ENCODE measurements around the gene ADORA2B.

The ADORA2B gene

DNA sequence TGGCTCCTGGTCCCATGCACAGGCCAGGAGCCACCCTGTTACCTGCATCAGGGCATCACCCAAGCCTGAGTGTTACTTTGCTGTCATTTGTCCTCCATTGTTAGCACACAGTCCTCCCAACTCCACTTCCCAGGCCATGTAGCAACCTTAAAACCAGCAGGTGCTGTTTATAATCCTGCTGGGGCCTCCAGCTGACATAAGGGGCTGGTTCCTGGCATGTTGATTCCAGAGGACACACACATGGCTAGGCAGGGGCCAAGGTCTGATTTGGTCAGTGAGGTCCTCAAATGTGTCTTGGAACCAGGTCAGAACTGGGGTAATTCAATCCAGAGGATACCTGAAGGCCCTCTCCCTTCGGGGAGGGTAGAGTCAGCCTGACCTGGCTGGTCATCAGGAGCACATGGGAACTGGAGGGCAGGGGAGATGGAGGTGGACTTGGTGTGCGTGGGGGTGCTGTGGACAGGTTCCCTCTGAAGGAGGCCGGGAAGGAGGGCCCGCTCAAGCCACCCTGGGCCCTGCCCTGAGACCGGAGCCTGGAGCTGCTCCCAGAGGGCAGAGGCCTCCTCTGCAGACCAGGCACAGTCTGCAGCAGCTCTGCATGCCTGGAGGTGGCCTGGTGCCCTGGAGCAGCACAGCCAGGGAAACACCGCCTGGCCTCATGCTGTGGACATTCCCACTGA lies 6.6 kb downstream of the ADORA2B start:
- no peaks in the 10 kb centered on the region for H3K9me3 ChIP-seq
- H3K36me3 ChIP-seq, result no peaks in the 10 kb centered on the region
- H3K4me3 ChIP-seq, result no peak overlapping the region
- no peak overlapping the region for H3K27ac ChIP-seq
- H3K4me1 ChIP-seq, result peaks cover 0 to 4% (median under 1%) of the 10 kb centered on the region in 4 donors
- DNase-seq, result no peak
- no peak for TF ChIP-seq CTCF (IDR thresholded peaks at IDR 0.05)
- H3K27me3 ChIP-seq, result peaks cover 0 to 22% of the 10 kb centered on the region in 2 donors
- intact Hi-C loops (cut with DNase I; ENCODE audit: low total_unique reads), result no loop called here

GRCh38 chr17:15952048-15952532 lies 7.2 kb downstream of the ADORA2B start:
- Histone ChIP-seq H3K9me3 (no peaks in the 10 kb centered on the region), H3K27me3 (peaks cover 0 to 18% of the 10 kb centered on the region in 2 donors), H3K4me1 (peaks cover 0 to 4% (median 0%) of the 10 kb centered on the region in 4 donors), H3K36me3 (no peaks in the 10 kb centered on the region), H3K27ac (no peak overlapping the region), H3K4me3 (no peak overlapping the region)
- intact Hi-C loops (cut with DNase I; ENCODE audit: low total_unique reads), result no loop called here
- no peak for DNase-seq
- no peak for TF ChIP-seq CTCF (IDR thresholded peaks at IDR 0.05)

GRCh38 chr17:15952916-15953790 lies 8.2 kb downstream of the ADORA2B start:
- no peak for DNase-seq
- Histone ChIP-seq H3K27ac (no peak overlapping the region), H3K4me1 (no peaks in the 10 kb centered on the region), H3K4me3 (no peak overlapping the region), H3K9me3 (no peaks in the 10 kb centered on the region), H3K36me3 (no peaks in the 10 kb centered on the region), H3K27me3 (peaks cover 0 to 8% of the 10 kb centered on the region in 2 donors)
- TF ChIP-seq CTCF (IDR thresholded peaks at IDR 0.05), result no peak
- intact Hi-C loops (cut with DNase I; ENCODE audit: low total_unique reads), result no loop called here

GRCh38 chr17:15954222-15954621 lies 9.3 kb downstream of the ADORA2B start:
- no peak for DNase-seq
- H3K4me1 ChIP-seq, result peaks cover 0 to 3% (median 0%) of the 10 kb centered on the region in 4 donors
- peaks cover 0 to 2% of the 10 kb centered on the region in 2 donors for H3K27me3 ChIP-seq
- no peak overlapping the region for H3K4me3 ChIP-seq
- H3K27ac ChIP-seq, result no peak overlapping the region
- intact Hi-C loops (cut with DNase I; ENCODE audit: low total_unique reads), result no loop called here
- H3K9me3 ChIP-seq, result no peaks in the 10 kb centered on the region
- TF ChIP-seq CTCF (IDR thresholded peaks at IDR 0.05), result no peak
- H3K36me3 ChIP-seq, result no peaks in the 10 kb centered on the region

DNA sequence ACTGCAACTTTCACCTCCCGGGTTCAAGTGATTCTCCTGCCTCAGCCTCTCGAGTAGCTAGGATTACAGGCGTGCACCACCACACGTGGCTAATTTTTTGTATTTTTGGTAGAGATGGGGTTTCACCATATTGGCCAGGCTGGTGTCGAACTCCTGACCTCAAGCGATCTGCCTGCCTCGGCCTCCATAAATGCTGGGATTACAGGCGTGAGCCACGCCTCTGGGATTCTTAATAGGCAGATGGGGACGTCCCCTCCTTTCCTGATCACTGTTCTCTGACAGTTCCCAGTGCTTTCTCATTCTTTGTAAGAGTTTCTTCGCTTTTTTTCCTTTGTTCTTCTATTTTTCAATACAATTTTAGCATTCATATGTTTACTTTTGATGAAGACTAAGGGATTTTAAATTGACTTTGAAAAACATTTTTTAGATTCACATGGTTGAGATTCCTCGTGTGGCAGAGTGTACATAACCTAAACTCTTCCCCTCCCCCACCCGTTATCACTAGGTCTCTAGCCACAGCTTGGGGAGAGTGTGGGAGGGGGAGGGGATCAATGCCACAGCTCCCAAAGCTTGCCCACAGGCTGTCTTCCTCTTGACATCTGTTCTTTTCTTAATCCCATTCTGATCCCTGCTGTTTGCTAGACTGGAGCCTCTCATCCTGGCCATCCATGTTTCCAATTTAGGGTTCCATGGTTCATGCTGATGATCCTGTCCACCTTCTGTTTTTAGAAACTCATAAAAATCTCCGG lies 11.0 kb downstream of the ADORA2B start:
- Histone ChIP-seq H3K9me3 (no peaks in the 10 kb centered on the region), H3K4me1 (peaks cover 0 to 3% (median 0%) of the 10 kb centered on the region in 4 donors), H3K27me3 (no peaks in the 10 kb centered on the region), H3K36me3 (no peaks in the 10 kb centered on the region), H3K27ac (no peak overlapping the region), H3K4me3 (no peak overlapping the region)
- no peak for TF ChIP-seq CTCF (IDR thresholded peaks at IDR 0.05)
- DNase-seq, result no peak
- intact Hi-C loops (cut with DNase I; ENCODE audit: low total_unique reads), result no loop called here

Measured in tibial artery (tissue), 4 donors.